ENCODE measurements around the gene NCOA7.

DNA sequence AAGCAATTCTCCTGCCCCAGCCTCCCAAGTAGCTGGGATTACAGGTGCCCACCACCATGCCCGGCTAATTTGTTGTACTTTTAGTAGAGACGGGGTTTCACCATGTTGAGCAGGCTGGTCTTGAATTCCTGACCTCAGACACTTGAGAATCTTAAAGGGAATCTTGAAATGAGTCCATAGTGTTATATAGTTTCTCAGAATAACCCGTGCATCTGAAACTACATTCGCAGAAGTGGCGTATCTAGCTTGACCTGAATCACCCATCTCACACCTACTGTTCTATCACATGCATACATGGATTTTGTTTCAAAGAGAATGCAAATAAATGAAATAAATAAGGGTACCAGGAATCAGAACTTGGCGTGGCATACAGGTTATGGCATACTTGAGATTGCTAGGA lies 65.0 kb downstream of the NCOA7 start:
- TF ChIP-seq, protein P1, sequence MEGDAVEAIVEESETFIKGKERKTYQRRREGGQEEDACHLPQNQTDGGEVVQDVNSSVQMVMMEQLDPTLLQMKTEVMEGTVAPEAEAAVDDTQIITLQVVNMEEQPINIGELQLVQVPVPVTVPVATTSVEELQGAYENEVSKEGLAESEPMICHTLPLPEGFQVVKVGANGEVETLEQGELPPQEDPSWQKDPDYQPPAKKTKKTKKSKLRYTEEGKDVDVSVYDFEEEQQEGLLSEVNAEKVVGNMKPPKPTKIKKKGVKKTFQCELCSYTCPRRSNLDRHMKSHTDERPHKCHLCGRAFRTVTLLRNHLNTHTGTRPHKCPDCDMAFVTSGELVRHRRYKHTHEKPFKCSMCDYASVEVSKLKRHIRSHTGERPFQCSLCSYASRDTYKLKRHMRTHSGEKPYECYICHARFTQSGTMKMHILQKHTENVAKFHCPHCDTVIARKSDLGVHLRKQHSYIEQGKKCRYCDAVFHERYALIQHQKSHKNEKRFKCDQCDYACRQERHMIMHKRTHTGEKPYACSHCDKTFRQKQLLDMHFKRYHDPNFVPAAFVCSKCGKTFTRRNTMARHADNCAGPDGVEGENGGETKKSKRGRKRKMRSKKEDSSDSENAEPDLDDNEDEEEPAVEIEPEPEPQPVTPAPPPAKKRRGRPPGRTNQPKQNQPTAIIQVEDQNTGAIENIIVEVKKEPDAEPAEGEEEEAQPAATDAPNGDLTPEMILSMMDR (IDR thresholded peaks at IDR 0.05): no peak
- TF ChIP-seq POLR2AphosphoS5 (IDR thresholded peaks at IDR 0.05) (no peak), POLR2A (IDR thresholded peaks at IDR 0.05) (no peak), EP300 (IDR thresholded peaks at IDR 0.05) (no peak)

All from stomach (tissue), 4 donors.